B cell (primary cell): Measurements from ENCODE around the gene NCOA1. TPM values are rescaled to one million over a fixed set of nuclear protein-coding genes. Genes with fewer than 3 reads are reported as not detected.

Experiments used
- ATAC-seq: fragments of 200-7000 bp; cut with Tn5 transposase; one replicate; pipeline ENCODE4 v1.10.0; 2021; ENCODE audit warnings: low read depth, mild to moderate bottlenecking, moderate number of reproducible peaks, moderate library complexity
- CTCF ChIA-PET: fragments of 350-600 bp; sonication (Branson Sonifier 250); formaldehyde crosslinking; loops from one replicate; lab custom pipeline; 2021; ENCODE audit warnings: antibody characterized with exemption, inconsistent platforms; lab: Charles Lee
- POLR2A ChIA-PET: fragments of 350-600 bp; sonication (Branson Sonifier 250); formaldehyde crosslinking; loops from one replicate; lab custom pipeline; 2021; ENCODE audit warnings: antibody characterized with exemption; lab: Charles Lee
- DNase-seq: peaks from one replicate; pipeline ENCODE4 v3.0.0; 2013
- H2AFZ ChIP-seq: 2 replicates; pipeline ENCODE4 v1.6.1; 2012; ENCODE audit warnings: mild to moderate bottlenecking, low read depth, low read length; ENCODE audit not compliant: insufficient read depth, poor library complexity, severe bottlenecking
- H3K27ac ChIP-seq, 2 donors: 1 replicate in 1 of 2; 2 replicates in 1 of 2; pipeline ENCODE4 v1.5.1; 2012 to 2013; ENCODE audit warnings: low read length in 2 of 2, mild to moderate bottlenecking in 2 of 2, moderate library complexity in 1 of 2
- H3K27me3 ChIP-seq, 4 experiments: fragments of 200-600 bp in 1 of 4; sonication (generic) in 1 of 4; replicated peaks in 1 of 4; 1 replicate in 2 of 4; 2 replicates in 2 of 4; pipeline versions ENCODE4 v1.6.1 to v1.7.0; 2013 to 2016; ENCODE audit warnings: low read length in 3 of 4, mild to moderate bottlenecking in 2 of 4, mixed read lengths in 1 of 4, moderate library complexity in 1 of 4; ENCODE audit not compliant: insufficient read depth in 4 of 4, control insufficient read depth in 3 of 4; ENCODE audit errors: control extremely low read depth in 1 of 4
- H3K36me3 ChIP-seq, 2 experiments: replicated peaks in 1 of 2; 1 replicate in 1 of 2; 2 replicates in 1 of 2; pipeline versions ENCODE4 v1.6.1 to v1.7.1; 2013; ENCODE audit warnings: low read length in 1 of 2; ENCODE audit not compliant: insufficient read depth in 2 of 2, control insufficient read depth in 1 of 2; ENCODE audit errors: control extremely low read depth in 1 of 2, extremely low read depth in 1 of 2
- H3K4me1 ChIP-seq, 2 donors: fragments of 200-600 bp in 1 of 2; sonication (generic) in 1 of 2; 1 replicate in 1 of 2; 2 replicates in 1 of 2; pipeline versions ENCODE4 v1.5.1 to v1.6.1; 2013 to 2017; ENCODE audit warnings: low read length in 2 of 2; ENCODE audit not compliant: control insufficient read depth in 2 of 2, insufficient read depth in 2 of 2
- H3K4me2 ChIP-seq: replicated peaks from 2 replicates; pipeline ENCODE3; 2012; ENCODE audit warnings: mild to moderate bottlenecking, low read depth, low read length; ENCODE audit not compliant: poor library complexity, severe bottlenecking
- H3K4me3 ChIP-seq, 5 experiments: fragments of 200-600 bp in 1 of 5; sonication (generic) in 1 of 5; 1 replicate in 3 of 5; 2 replicates in 2 of 5; pipeline versions ENCODE4 v1.5.1 to v1.7.0; 2011 to 2016; ENCODE audit warnings: low read length in 4 of 5, mild to moderate bottlenecking in 4 of 5, low read depth in 2 of 5, control low read depth in 1 of 5, moderate library complexity in 1 of 5; ENCODE audit not compliant: insufficient read depth in 1 of 5; ENCODE audit errors: control extremely low read depth in 1 of 5, extremely low read depth in 1 of 5
- H3K79me2 ChIP-seq: fragments of 200-600 bp; sonication (generic); one replicate; pipeline ENCODE4 v1.6.0; 2016; ENCODE audit warnings: low read length; ENCODE audit not compliant: control insufficient read depth, insufficient read depth
- H3K9ac ChIP-seq: fragments of 200-600 bp; sonication (generic); 2 replicates; pipeline ENCODE4 v1.6.1; 2017; ENCODE audit warnings: mild to moderate bottlenecking, low read length, moderate library complexity
- H3K9me3 ChIP-seq, 3 donors: one replicate each; pipeline versions ENCODE4 v1.6.1 to v1.7.1; 2013; ENCODE audit warnings: low read length in 2 of 3; ENCODE audit not compliant: control insufficient read depth in 2 of 3, insufficient read depth in 1 of 3; ENCODE audit errors: control extremely low read depth in 1 of 3
- H4K20me1 ChIP-seq: 2 replicates; pipeline ENCODE4 v1.6.0; 2012; ENCODE audit warnings: mild to moderate bottlenecking, low read length; ENCODE audit not compliant: insufficient read depth, control insufficient read depth, poor library complexity, severe bottlenecking
- H3K27ac Mint-ChIP-seq: one replicate; pipeline ENCODE4 v1.8.0; 2021; ENCODE audit warnings: mixed read lengths
- H3K27me3 Mint-ChIP-seq: one replicate; pipeline ENCODE4 v1.8.0; 2021; ENCODE audit warnings: mixed read lengths
- H3K4me1 Mint-ChIP-seq: one replicate; pipeline ENCODE4 v1.8.0; 2021; ENCODE audit warnings: mixed read lengths
- H3K4me3 Mint-ChIP-seq: one replicate; pipeline ENCODE4 v1.8.0; 2021; ENCODE audit warnings: mixed read lengths
- H3K9me3 Mint-ChIP-seq: one replicate; pipeline ENCODE4 v1.8.0; 2022; ENCODE audit warnings: mixed read lengths; ENCODE audit not compliant: insufficient read depth
- EZH2 ChIP-seq: IDR thresholded peaks from 2 replicates; pipeline ENCODE4 v1.6.1; 2012; ENCODE audit warnings: borderline replicate concordance, low read depth, mild to moderate bottlenecking, moderate library complexity, low read length; ENCODE audit not compliant: insufficient read depth, poor library complexity, severe bottlenecking
- WGBS: methylation state at CpG from one replicate; pipeline ENCODE4 v1.1.5; 2013; ENCODE audit warnings: missing lambda C conversion rate; ENCODE audit not compliant: insufficient coverage; 5-methylcytosine and 5-hydroxymethylcytosine counted together
- intact Hi-C: fragments of 100-400 bp; cut with micrococcal nuclease; formaldehyde crosslinking; loops from one replicate; pipeline ENCODE4 v1.10.0; 2022
- polyA plus RNA-seq: library from polyadenylated mRNA; depleted of rRNA; stranded (reverse); fragments of >200 nt; gene quantifications from 2 replicates; pipeline ENCODE4 v1.2.3, GENCODE V29; 2012
- total RNA-seq, 2 donors: library from RNA; stranded (reverse); fragments of 120-200 nt in 1 of 2; gene quantifications; 1 replicate in 1 of 2; 2 replicates in 1 of 2; pipeline versions ENCODE4 v1.2.3 to v1.2.4, GENCODE V29; 2013 to 2022
- TF ChIP-seq, protein P1 (sequence below): fragments of 200-600 bp; IDR thresholded peaks from one replicate; pipeline ENCODE4 v1.8.0; 2022; ENCODE audit warnings: antibody characterized with exemption, mild to moderate bottlenecking

Gene NCOA1
- total and polyA plus RNA-seq, 2 donors (not counting 1 experiment from before 2014, with no cell fraction given), result 11.6 to 49.1 TPM

DNA sequence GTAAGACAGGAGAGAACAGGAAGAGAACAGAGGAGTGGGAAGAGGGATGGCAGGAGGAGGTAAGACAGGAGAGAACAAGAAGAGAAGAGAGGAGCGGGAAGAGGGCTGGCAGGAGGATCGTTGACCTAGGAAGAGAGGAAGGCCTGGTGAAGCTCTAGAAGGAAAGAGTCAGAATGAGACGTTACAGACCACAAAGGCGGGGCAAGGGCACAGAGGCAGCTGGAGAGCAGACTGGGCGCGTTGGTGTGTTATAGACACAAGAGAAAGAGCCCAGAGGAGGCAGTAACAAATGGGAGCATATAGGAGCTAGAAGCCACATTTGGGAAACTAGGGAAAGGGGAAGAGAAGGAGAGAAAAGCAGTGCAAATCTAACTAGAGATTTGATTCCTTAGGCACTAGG lies 275.6 kb downstream of the NCOA1 start:
- Mint-ChIP-seq H3K27me3 (no peaks in the 10 kb centered on the region), H3K9me3 (no peaks in the 10 kb centered on the region), H3K27ac (no peak overlapping the region), H3K4me3 (no peak overlapping the region), H3K4me1 (no peaks in the 10 kb centered on the region)
- H3K27me3 ChIP-seq, result no peaks in the 10 kb centered on the region
- TF ChIP-seq EZH2, result no peak
- no peak for DNase-seq
- no peak overlapping the region for H3K4me2 ChIP-seq
- no peak overlapping the region for H3K27ac ChIP-seq
- H3K9ac ChIP-seq, result no peak overlapping the region
- no peaks in the 10 kb centered on the region for H4K20me1 ChIP-seq
- no peak overlapping the region for H2AFZ ChIP-seq
- 73% methylated on average over 6 of the region's 6 CpGs for WGBS
- ATAC-seq, result no peak
- intact Hi-C loops, result no loop called here
- H3K36me3 ChIP-seq, result peaks cover 7 to 36% of the 10 kb centered on the region in 2 experiments
- H3K9me3 ChIP-seq, result no peaks in the 10 kb centered on the region
- ChIA-PET POLR2A (no interaction called here), CTCF (no interaction called here)
- no peak overlapping the region for H3K4me3 ChIP-seq
- H3K4me1 ChIP-seq, result no peaks in the 10 kb centered on the region
- H3K79me2 ChIP-seq, result no peaks in the 10 kb centered on the region

DNA sequence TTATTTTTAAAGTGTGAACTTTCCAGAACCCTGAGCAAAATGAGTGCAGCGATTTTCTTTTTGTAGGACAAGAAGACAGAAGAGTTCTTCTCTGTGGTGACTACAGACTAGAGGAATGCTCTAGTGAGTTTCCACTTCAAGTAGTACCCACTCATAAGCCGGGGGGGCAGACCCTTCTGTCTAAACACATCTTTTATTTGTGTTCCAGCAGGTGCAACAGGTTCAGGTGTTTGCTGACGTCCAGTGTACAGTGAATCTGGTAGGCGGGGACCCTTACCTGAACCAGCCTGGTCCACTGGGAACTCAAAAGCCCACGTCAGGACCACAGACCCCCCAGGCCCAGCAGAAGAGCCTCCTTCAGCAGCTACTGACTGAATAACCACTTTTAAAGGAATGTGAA lies 277.0 kb downstream of the NCOA1 start:
- no peak for ATAC-seq
- no peak for DNase-seq
- Histone ChIP-seq H3K4me2 (no peak overlapping the region), H3K4me1 (no peaks in the 10 kb centered on the region), H2AFZ (no peak overlapping the region), H4K20me1 (no peaks in the 10 kb centered on the region), H3K9ac (no peak overlapping the region), H3K36me3 (peaks cover 5 to 28% of the 10 kb centered on the region in 2 experiments), H3K9me3 (no peaks in the 10 kb centered on the region), H3K79me2 (no peaks in the 10 kb centered on the region), H3K27ac (no peak overlapping the region), H3K27me3 (no peaks in the 10 kb centered on the region), H3K4me3 (no peak overlapping the region)
- ChIA-PET POLR2A (interaction anchor here (1.1 kb wide), 1 partner anchor 18 kb away, joined by 3 read pairs; no protein-coding TSS in a partner anchor), CTCF (interaction anchor here (1.6 kb wide), 1 partner anchor 60 kb away, joined by 5 read pairs; no protein-coding TSS in a partner anchor)
- Mint-ChIP-seq H3K9me3 (no peaks in the 10 kb centered on the region), H3K27ac (no peak overlapping the region), H3K4me1 (no peaks in the 10 kb centered on the region), H3K4me3 (no peak overlapping the region), H3K27me3 (no peaks in the 10 kb centered on the region)
- TF ChIP-seq, protein P1, sequence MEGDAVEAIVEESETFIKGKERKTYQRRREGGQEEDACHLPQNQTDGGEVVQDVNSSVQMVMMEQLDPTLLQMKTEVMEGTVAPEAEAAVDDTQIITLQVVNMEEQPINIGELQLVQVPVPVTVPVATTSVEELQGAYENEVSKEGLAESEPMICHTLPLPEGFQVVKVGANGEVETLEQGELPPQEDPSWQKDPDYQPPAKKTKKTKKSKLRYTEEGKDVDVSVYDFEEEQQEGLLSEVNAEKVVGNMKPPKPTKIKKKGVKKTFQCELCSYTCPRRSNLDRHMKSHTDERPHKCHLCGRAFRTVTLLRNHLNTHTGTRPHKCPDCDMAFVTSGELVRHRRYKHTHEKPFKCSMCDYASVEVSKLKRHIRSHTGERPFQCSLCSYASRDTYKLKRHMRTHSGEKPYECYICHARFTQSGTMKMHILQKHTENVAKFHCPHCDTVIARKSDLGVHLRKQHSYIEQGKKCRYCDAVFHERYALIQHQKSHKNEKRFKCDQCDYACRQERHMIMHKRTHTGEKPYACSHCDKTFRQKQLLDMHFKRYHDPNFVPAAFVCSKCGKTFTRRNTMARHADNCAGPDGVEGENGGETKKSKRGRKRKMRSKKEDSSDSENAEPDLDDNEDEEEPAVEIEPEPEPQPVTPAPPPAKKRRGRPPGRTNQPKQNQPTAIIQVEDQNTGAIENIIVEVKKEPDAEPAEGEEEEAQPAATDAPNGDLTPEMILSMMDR, result no peak
- TF ChIP-seq EZH2, result no peak
- intact Hi-C loops, result no loop called here
- WGBS, result 100% methylated on average over 2 of the region's 5 CpGs
